GM21576 (cell line): ENCODE measurements around the gene ZNF426.

Experiments
- ATAC-seq: cut with Tn5 transposase; IDR thresholded peaks from one replicate; pipeline ENCODE4 v1.9.1; 2021; ENCODE audit warnings: mild to moderate bottlenecking, moderate library complexity; ENCODE audit not compliant: unreplicated experiment

The ZNF426 gene

DNA sequence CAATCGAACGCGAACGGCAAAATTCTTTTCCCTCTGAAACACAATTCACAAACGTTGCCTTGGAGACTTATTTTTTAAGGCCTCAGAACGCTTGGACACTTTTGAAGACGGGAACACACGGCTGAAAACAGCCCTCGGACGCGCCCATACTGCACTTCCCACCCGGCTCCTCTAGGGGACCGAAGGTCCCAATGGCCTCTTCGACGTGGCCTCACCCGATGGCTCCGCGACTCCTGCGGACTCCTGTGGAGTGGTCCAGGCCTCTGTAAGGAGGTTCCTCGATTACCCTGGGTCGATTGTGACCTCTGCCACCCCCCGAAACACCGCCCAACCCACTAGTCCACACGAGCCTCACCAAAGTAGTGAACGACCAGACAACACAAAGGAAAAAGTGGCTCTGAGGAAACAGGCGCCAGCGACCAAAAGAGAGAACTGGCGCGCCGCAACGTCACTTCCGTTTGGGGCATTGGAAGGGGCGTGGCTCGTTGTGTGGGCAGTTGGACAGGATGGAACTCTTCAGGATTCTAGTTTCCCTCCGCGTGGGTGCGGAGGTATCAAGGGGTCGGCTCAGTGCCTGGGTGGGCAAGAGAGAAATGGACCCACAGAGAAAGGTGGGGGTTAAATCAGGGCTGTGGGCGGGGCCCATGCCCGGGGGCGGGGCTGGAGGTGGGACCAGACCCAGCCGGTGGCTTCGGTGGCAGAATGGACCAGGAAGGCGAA is 40.1 kb downstream of the ZNF426 start, which contains the start of gene ZNF560:
Gene ZNF560, minus strand, starts transcription at position 434 of the 720 bp plus-strand sequence. CDS start 23,303 bp downstream, outside the sequence.
- ATAC-seq, result no peak

DNA sequence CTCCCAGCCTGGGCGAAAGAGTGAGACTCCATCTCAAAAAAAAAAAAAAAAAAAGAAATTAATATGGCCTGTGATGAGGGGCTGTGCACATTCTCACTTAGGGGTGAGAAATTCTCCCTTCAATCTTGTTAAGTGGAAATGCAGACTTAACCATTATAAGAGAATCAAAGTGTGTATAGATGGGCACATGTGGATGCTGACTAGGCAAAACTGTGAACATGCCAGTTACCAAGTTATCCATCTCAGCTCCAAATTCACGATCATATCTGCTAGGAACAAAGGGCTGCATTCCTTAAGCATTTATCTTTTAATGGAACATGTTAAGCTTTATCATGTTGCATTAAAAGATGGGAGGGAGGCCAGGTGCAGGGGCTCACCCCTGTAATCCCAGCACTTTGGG is 44.3 kb downstream of the ZNF426 start:
- no peak for ATAC-seq

DNA sequence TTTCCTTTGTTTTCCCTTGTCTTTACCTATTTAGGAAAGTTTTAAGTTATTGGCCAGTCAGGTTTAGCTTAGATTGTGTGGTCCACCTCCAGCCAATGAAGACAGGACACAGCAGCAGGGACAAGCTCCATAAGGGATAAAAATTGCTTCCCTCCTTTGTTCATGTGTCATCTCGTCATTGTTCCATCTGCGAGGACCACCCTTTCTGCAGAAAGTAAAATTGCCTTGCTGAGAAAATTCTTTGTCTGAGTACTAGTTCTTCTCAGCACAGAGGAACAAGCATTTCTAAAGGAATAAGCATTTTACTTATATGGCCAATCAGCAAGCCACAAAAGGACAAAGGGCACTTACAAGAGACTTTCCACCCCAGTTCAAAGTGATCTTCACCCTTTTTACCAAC is 51.4 kb downstream of the ZNF426 start:
- ATAC-seq, result no peak

GRCh38 chr19:9485140-9485539 is 53.3 kb downstream of the ZNF426 start:
- no peak for ATAC-seq

GRCh38 chr19:9474975-9475374 is 63.5 kb downstream of the ZNF426 start:
- no peak for ATAC-seq
